Head of caudate nucleus (tissue), 42 donors: Measurements from ENCODE around the gene TBC1D10A.
A peak's percentile ranks its signal among the peaks of the same experiment; 100 is the strongest.

Experiments used
- DNase-seq, 42 donors: peaks; one replicate each; pipeline versions ENCODE4 v3.0.0 to v3.0.0-alpha.2; 2020 to 2021; ENCODE audit warnings: mixed read lengths in 7 of 42
- intact Hi-C: fragments of 100-400 bp; cut with DNase I; formaldehyde crosslinking; loops from one replicate; pipeline ENCODE4 v1.15.0; 2022

The TBC1D10A gene

GRCh38 chr22:30326706-30327362 is at the start of gene TBC1D10A:
Gene TBC1D10A (minus strand): TSS chr22:30326941. CDS start chr22:30326881, 60 bp downstream.
- intact Hi-C loops: no loop called here
- DNase-seq: peak; percentile 59 to 93 (median 84)

GRCh38 chr22:30375312-30375849 is 48.6 kb upstream of the TBC1D10A start:
- intact Hi-C loops: no loop called here
- no peak for DNase-seq

- DNase-seq: no peak
- intact Hi-C loops: no loop called here
Observed at GRCh38 chr22:30373331-30374325, 46.9 kb upstream of the TBC1D10A start.

- DNase-seq: no peak
- intact Hi-C loops: no loop called here
Observed at GRCh38 chr22:30372915-30373314, 46.2 kb upstream of the TBC1D10A start.

DNA sequence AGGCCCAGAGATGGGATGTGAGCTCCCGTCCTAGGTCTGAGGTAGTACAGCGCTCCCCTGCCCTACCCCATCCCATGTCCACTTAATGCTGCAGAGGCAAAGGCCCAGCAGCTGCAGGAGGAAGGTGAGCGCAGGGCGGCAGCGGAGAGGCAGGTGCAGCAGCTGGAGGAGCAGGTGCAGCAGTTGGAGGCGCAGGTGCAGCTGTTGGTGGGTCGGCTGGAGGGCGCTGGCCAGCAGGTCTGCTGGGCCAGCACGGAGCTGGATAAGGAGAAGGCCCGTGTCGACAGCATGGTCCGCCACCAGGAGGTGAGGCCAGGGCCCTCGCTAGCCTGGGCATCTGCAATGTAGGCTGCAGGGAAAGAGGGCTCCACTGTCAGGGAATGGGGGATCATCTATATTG is 45.2 kb upstream of the TBC1D10A start:
- intact Hi-C loops: no loop called here
- DNase-seq: no peak

GRCh38 chr22:30371321-30371720 is 44.6 kb upstream of the TBC1D10A start:
- intact Hi-C loops: no loop called here
- no peak for DNase-seq

GRCh38 chr22:30370641-30371230 is 44.0 kb upstream of the TBC1D10A start:
- intact Hi-C loops: no loop called here
- no peak for DNase-seq

- DNase-seq: no peak
Observed at GRCh38 chr22:30368420-30368819, 41.7 kb upstream of the TBC1D10A start.

GRCh38 chr22:30365891-30366290 is 39.1 kb upstream of the TBC1D10A start:
- no peak for DNase-seq
- intact Hi-C loops: no loop called here

More at GRCh38 chr22:30368420-30368819, 41.7 kb upstream of the TBC1D10A start:
- intact Hi-C loops: no loop called here

DNA sequence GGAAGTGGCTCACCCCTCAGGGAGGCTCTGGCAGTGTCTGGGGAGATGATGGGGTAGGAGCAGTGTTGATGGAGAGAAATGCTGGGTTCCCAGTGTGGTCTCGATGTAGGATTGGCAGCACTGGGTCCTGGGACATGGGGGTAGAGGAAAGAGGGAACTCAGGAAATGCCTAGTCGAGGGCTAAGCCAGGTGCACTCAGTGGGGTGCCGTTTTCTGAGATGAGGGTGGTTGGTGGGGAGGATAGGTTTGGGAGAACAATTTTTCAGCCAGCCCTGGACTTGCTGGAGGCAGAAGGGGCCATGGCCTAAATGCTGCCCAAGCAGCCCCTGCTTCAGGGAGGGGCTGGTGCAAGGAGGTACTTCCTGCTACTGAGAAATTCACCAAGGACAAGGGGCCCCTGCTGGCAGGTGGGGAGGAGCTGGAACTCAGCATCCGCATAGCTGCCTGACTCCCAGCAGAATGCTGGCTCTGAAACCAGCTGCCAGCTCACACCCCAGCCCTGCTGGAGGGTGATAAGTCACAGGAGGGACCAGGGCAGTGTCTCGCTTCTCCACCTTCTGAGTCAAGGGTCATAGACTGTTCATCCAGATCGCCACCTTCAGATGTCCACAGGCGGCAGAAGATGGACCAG is 36.0 kb upstream of the TBC1D10A start:
- DNase-seq: no peak
- intact Hi-C loops: no loop called here

GRCh38 chr22:30361916-30362650 is 35.3 kb upstream of the TBC1D10A start:
- intact Hi-C loops: no loop called here
- no peak for DNase-seq

GRCh38 chr22:30358541-30358940 is 31.8 kb upstream of the TBC1D10A start:
- intact Hi-C loops: no loop called here
- DNase-seq: no peak

DNA sequence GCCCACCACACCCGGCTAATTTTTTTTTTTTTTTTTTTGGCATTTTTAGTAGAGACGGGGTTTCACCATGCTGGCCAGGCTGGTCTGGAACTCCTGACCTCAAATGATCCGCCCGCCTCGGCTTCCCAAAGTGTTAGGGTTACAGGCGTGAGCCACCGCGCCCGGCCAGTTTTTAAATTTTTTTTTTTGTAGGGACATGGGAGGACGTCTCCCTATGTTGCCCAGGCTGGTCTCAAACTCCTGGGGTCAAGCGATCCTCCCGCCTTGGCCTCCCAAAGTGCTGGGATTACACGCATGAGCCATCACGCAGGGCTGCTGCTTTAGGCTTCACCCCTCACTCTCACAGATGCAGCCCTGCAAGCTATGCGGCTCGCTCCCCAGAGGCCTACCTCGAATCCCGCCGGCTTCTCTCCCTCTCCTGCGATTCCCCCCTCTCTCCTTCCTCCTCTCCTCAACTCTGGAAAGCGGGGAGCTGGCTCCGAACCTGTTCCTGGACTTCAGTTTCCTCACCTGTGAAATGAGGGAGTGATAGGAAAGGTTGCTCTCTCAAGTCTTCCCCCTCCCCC is 31.0 kb upstream of the TBC1D10A start:
- DNase-seq: no peak
- intact Hi-C loops: no loop called here

- DNase-seq: peak in 4 of 42 donors; percentile 6 to 33 (median 18)
- intact Hi-C loops: no loop called here
Observed at GRCh38 chr22:30357236-30357570, 30.5 kb upstream of the TBC1D10A start.

- intact Hi-C loops: no loop called here
- DNase-seq: peak; percentile 75 to 94 (median 91)
Observed at GRCh38 chr22:30356449-30357235, 29.9 kb upstream of the TBC1D10A start, which contains the start of the genes CCDC157 and SF3A1. Gene CCDC157 (plus strand): TSS chr22:30357007. CDS start chr22:30366001, 8,994 bp downstream. Gene SF3A1 (minus strand): TSS chr22:30356894. CDS start chr22:30356792, 102 bp downstream.

GRCh38 chr22:30354644-30355043 is 27.9 kb upstream of the TBC1D10A start:
- no peak for DNase-seq
- intact Hi-C loops: no loop called here

GRCh38 chr22:30351226-30351625 is 24.5 kb upstream of the TBC1D10A start:
- DNase-seq: no peak
- intact Hi-C loops: no loop called here
